Progenitor cell of endocrine pancreas (in vitro differentiated cells): ENCODE measurements around the gene OLFM1. TPM values are rescaled to one million over a fixed set of nuclear protein-coding genes. Genes with fewer than 3 reads are reported as not detected.

Experiments
- DNase-seq: peaks from one replicate; pipeline ENCODE4 v3.0.0; 2021; ENCODE audit warnings: low spot score; ENCODE audit not compliant: unreplicated experiment
- H3K27ac Mint-ChIP-seq: 2 replicates; pipeline ENCODE4 v1.8.0; 2021; ENCODE audit warnings: mild to moderate bottlenecking, moderate library complexity, mixed read lengths
- H3K27me3 Mint-ChIP-seq: 2 replicates; pipeline ENCODE4 v1.8.0; 2021; ENCODE audit warnings: mixed read lengths
- H3K36me3 Mint-ChIP-seq: 2 replicates; pipeline ENCODE4 v1.8.0; 2022; ENCODE audit warnings: mixed read lengths; ENCODE audit not compliant: insufficient read depth
- H3K4me1 Mint-ChIP-seq: 2 replicates; pipeline ENCODE4 v1.8.0; 2021; ENCODE audit warnings: low read depth, mixed read lengths
- H3K4me3 Mint-ChIP-seq: 2 replicates; pipeline ENCODE4 v1.8.0; 2021; ENCODE audit warnings: low read depth, mild to moderate bottlenecking, moderate library complexity, mixed read lengths
- H3K9me3 Mint-ChIP-seq: 2 replicates; pipeline ENCODE4 v1.8.0; 2021; ENCODE audit warnings: low read depth, mixed read lengths
- total RNA-seq: library from RNA; stranded (reverse); gene quantifications from 2 replicates; pipeline ENCODE4 v1.2.1, GENCODE V29; 2021
- TF ChIP-seq, protein P1 (sequence below): fragments of 200-600 bp; sonication (generic); IDR thresholded peaks from one replicate; pipeline ENCODE4 v1.5.0; 2021; ENCODE audit warnings: antibody characterized with exemption, mild to moderate bottlenecking; ENCODE audit not compliant: unreplicated experiment

Gene OLFM1
- total RNA-seq, 1 donor from 2014 or later: 1.7 TPM

DNA sequence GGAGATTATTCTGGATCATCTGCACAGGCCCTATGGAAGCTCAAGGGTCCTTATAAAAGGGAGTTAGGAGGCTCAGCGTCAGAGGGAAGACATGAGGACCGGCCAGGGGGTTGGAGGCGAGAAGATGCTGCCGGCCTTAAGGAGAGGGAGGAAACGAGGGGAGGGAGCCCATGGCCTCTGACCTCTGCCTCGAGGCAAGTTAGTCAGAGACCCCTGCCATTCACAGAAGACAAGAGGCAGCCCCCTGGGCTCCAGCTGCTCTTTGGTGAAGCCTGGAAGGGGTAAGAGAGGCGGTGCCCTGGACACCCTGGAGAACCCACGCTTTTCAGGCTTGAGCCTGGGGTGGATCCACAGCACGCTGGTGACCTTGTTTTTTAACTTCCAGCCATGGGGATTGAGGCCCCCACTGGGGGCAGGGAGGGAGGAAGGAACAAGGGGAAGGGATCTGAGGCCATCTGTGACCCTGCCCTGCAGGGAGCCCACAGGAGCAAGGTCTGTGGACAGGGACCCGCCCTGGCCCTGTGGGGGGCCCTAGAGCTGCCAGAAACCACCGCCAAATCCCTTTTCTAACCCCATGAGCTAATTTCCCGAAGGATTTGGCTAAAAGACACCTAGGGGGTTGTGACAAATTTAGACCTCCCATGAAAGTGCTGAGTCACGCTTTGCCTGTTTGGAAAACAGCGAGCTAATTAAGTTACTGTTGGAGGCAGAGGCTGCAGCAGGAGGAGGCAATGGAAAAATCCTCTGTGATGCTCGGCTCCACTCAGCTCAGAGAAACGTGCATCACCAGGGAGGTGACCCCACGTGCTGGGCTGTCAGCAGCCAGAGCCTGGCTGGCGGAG, 49.7 kb downstream of the OLFM1 start:
- DNase-seq: no peak
- no peak overlapping the region for H3K27ac Mint-ChIP-seq
- H3K9me3 Mint-ChIP-seq: no peaks in the 10 kb centered on the region
- H3K36me3 Mint-ChIP-seq: no peaks in the 10 kb centered on the region
- no peak overlapping the region for H3K4me3 Mint-ChIP-seq
- no peaks in the 10 kb centered on the region for H3K4me1 Mint-ChIP-seq
- H3K27me3 Mint-ChIP-seq: peaks cover 23% of the 10 kb centered on the region
- TF ChIP-seq, protein P1, sequence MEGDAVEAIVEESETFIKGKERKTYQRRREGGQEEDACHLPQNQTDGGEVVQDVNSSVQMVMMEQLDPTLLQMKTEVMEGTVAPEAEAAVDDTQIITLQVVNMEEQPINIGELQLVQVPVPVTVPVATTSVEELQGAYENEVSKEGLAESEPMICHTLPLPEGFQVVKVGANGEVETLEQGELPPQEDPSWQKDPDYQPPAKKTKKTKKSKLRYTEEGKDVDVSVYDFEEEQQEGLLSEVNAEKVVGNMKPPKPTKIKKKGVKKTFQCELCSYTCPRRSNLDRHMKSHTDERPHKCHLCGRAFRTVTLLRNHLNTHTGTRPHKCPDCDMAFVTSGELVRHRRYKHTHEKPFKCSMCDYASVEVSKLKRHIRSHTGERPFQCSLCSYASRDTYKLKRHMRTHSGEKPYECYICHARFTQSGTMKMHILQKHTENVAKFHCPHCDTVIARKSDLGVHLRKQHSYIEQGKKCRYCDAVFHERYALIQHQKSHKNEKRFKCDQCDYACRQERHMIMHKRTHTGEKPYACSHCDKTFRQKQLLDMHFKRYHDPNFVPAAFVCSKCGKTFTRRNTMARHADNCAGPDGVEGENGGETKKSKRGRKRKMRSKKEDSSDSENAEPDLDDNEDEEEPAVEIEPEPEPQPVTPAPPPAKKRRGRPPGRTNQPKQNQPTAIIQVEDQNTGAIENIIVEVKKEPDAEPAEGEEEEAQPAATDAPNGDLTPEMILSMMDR: no peak

DNA sequence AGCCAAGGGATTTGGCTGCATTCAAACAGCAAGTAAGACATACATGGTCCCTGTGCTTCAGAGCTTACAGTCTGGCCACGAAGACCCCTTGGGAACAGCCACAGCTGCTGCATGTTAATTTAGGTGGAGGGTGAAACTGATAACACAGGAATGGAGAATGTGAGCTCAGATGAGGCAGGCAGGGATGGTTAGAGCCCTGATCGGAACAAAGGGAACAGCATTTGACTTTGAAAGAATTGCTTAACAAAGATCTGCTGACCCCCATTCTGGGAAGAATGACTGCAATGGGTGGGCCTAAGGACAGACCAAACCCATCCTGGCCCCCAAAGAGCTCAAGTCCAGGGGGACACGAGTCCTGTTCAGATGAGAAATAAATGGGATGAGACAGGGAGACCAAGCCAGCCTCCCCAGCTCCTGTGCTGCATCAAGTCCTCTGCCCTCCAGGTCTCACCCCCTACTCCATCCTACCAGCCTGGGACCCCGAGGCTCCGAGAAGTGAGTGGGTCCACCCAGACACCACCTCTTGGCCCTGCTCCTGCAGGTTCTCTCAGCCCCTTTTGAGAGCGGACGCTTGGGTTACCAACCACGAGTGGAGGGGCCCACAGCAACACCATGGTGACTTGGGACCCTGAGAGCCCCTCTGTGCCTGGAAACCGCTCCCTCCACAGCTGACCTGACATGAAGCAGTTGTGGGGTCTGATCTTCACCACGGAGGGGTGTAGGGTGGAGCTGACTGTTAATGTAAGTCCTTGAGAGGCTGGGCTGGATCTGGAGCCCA, 50.8 kb downstream of the OLFM1 start:
- no peaks in the 10 kb centered on the region for H3K36me3 Mint-ChIP-seq
- H3K27me3 Mint-ChIP-seq: peaks cover 14% of the 10 kb centered on the region
- TF ChIP-seq, protein P1: no peak
- H3K9me3 Mint-ChIP-seq: no peaks in the 10 kb centered on the region
- H3K4me3 Mint-ChIP-seq: no peak overlapping the region
- no peak overlapping the region for H3K27ac Mint-ChIP-seq
- DNase-seq: no peak
- no peaks in the 10 kb centered on the region for H3K4me1 Mint-ChIP-seq

DNA sequence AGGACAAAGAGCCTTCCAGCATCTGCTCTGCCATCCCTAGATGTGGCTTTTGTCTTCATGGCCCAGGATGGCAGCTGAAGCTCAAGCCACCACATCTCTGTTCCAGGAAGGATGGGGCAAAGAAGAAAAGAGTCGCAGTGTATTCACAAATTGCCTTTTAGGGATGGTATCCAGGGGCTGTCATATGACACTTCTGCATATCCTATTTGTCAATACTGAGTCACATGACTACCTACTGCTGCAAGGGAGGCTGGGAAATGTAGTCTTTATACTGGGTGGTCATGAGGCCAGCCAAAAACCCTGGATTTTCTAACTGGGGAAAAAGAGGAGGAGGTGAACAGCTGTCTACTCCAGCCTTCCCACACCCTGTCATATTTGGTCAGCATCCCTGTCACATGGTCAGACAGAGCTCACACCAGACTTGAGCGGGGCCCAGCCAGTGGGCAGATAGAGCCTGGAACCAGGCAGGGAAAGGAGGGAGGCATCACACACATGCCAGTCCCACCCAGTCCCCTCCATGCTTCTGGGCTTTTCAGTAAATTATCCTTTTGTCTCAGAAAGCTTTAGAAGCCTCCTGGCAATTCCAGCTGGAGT, 52.0 kb downstream of the OLFM1 start:
- Mint-ChIP-seq H3K27me3 (peaks cover 23% of the 10 kb centered on the region), H3K4me1 (no peaks in the 10 kb centered on the region), H3K4me3 (no peak overlapping the region), H3K36me3 (no peaks in the 10 kb centered on the region), H3K27ac (no peak overlapping the region), H3K9me3 (no peaks in the 10 kb centered on the region)
- DNase-seq: no peak
- TF ChIP-seq, protein P1: no peak

DNA sequence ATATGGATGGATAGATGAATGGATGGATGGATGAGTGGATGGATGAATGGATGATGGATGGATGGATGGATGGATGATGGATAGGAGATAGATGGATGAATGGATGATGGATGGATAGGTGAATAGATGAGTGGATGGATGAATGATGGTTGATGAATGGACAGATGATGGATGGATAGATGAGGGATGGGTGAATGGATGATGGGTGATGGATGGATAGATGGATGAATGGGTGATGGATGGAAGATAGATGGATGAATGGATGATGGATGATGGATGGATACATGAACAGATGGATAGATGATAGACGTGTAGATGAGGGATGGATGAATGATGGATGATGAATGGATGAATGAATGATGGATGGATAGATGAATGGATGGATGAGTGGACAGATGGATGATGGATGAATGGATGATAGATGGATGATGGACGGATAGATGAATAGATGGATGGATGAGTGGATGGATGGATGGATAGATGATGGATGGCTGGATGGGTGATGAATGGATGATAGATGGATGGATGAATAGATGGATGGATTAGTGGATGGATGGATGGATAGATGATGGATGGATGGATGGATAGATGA, 53.8 kb downstream of the OLFM1 start:
- no peaks in the 10 kb centered on the region for H3K36me3 Mint-ChIP-seq
- no peak for DNase-seq
- H3K27ac Mint-ChIP-seq: no peak overlapping the region
- TF ChIP-seq, protein P1: no peak
- H3K9me3 Mint-ChIP-seq: no peaks in the 10 kb centered on the region
- H3K4me3 Mint-ChIP-seq: no peak overlapping the region
- peaks cover 30% of the 10 kb centered on the region for H3K27me3 Mint-ChIP-seq
- no peaks in the 10 kb centered on the region for H3K4me1 Mint-ChIP-seq
